GM12873 (cell line): ENCODE results near the gene TRPM5.

Experiments used
- CTCF ChIP-seq: IDR thresholded peaks from 2 replicates; pipeline ENCODE4 v1.5.1; 2012; ENCODE audit warnings: low read depth, mild to moderate bottlenecking, moderate library complexity, low read length, control low read depth; ENCODE audit not compliant: insufficient read depth; ENCODE audit errors: missing control alignments

TRPM5 gene

DNA sequence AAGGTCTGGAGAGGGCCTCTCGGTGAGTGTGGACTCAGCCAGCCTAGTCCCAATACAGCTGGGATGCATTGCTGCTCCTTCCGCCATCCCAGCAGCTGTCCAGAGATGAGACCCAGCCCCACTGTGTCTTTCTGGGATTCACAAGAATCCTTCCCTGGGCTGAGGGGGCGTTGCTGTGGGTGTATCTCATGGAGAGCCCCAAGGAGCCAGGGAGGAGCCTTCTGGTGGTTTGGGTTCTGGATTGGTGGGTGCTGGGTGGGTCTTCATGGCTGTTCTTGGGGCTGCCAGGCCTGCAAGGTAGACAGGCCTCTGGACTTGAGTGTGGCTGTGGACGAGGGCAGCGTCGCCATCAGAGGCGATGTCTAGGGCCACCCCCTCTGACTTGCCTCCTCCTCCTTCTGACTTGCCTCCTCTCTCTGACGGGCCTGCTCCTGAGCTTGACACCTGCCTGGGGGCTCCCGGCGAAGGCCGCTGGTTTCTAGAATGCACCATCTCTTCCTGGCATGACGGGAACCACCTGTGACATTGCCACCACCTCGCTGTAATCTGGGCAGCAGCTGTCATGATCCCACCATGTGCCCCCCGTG, 17.7 kb upstream of the TRPM5 start:
- TF ChIP-seq CTCF: no peak

GRCh38 chr11:2461253-2461955, 17.1 kb upstream of the TRPM5 start:
- TF ChIP-seq CTCF: no peak

- TF ChIP-seq CTCF: no peak
Measured at GRCh38 chr11:2460540-2461252, 16.4 kb upstream of the TRPM5 start.

GRCh38 chr11:2459796-2460531, 15.7 kb upstream of the TRPM5 start:
- TF ChIP-seq CTCF: no peak

DNA sequence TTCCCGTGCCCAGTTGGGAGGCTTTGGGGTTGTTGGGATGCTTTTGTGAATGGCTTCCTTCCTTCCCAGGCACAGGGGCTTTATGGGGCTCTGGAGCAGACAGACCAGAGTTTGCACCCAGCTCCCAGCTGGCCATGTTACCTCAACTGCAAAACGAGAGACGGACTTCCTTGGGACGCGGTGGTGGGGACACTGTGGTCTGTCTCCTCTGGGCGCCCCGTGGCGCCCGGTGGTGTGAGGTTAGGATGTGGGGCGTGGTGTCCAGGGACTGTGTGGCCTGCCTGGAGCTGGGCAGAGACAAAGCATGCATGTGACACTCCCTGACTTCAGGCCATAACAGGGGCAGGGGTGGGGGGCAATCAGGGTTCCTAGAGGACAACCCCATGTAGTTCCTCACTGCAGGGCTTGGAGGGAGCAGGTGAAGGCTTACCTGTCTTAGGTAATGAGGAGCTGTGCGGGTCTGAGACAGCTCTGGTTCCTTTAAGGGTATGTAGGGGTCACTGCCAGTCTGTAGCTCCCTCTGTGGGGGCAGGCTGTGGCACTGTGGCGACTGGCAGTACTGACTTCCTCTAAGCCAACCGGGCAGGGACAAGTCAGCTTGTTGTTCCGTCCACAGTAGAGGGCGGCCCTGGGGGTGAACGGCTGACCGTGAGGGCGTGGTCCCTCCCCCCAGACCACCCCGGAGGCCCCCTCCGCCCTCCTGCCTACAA, 14.9 kb upstream of the TRPM5 start:
- TF ChIP-seq CTCF: no peak

GRCh38 chr11:2458321-2458720, 14.0 kb upstream of the TRPM5 start:
- no peak for TF ChIP-seq CTCF

GRCh38 chr11:2453436-2453835, 9.1 kb upstream of the TRPM5 start:
- no peak for TF ChIP-seq CTCF
